GM21576 (cell line): ENCODE results near the gene ARPC4.
"Not testable (repeated sequence)": the region's sequence is repeated elsewhere in the genome, so short reads cannot be mapped to it uniquely, and the experiment has no call there.

Experiments
- ATAC-seq: cut with Tn5 transposase; IDR thresholded peaks from one replicate; pipeline ENCODE4 v1.9.1; 2021; ENCODE audit warnings: mild to moderate bottlenecking, moderate library complexity; ENCODE audit not compliant: unreplicated experiment

Gene ARPC4

GRCh38 chr3:9848860-9849259 is 56.0 kb downstream of the ARPC4 start:
- ATAC-seq, result not testable (repeated sequence)

DNA sequence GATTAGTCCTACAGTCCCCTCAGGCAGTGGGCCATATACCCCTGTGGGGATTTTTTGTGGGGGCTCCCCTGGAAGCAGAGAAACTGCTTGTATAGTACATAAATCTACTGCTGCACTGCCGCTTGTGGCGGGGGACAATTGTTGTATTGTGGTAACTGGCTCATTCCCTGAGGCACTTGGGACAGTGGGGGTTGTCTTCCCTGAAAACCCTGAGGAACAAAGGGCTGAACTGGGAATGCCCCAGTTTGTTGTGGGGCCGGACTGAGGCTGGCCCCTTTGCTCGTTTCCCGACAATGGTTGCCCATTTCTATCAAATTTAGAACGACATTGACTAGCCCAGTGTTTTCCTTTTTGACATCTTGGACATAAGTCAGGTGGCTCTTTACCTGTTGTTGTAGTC is 58.5 kb downstream of the ARPC4 start:
- not testable (repeated sequence) for ATAC-seq

DNA sequence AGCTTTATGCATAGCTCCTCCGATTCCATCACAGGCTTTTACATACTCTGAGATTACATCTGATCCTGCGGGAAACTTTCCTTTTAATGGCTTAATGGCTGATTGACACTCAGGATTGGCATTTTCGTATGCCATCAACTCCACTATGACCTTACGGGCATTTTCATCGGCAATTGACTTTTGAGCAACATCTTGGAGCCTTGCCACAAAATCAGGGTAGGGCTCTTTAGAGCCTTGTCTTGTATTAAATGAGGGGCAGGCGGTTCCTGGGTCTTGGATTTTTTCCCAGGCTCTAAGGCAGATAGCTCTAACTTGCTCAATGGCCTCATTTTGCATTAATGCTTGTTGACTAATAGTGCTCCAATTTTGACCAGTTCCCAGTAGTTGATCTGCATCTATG is 59.0 kb downstream of the ARPC4 start:
- not testable (repeated sequence) for ATAC-seq

DNA sequence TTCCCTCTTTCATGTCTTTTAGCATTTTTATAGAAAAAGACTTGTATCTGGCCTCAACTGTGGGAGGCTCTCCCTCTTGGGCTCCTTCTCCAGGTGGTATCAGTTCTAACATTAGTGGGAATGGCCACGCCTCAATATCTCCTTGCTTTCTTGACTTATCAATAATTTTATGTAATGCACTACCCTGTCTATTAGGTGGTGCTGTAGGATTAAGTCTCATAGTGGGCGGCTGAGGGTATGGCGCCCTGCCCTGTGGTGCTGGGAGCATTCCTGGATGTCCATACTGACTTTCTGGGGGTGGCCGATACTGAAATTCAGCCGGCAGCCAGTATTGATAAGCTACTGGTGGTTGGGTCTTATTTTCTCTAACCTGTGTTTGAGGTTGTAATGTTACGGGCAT is 59.6 kb downstream of the ARPC4 start:
- no peak for ATAC-seq

DNA sequence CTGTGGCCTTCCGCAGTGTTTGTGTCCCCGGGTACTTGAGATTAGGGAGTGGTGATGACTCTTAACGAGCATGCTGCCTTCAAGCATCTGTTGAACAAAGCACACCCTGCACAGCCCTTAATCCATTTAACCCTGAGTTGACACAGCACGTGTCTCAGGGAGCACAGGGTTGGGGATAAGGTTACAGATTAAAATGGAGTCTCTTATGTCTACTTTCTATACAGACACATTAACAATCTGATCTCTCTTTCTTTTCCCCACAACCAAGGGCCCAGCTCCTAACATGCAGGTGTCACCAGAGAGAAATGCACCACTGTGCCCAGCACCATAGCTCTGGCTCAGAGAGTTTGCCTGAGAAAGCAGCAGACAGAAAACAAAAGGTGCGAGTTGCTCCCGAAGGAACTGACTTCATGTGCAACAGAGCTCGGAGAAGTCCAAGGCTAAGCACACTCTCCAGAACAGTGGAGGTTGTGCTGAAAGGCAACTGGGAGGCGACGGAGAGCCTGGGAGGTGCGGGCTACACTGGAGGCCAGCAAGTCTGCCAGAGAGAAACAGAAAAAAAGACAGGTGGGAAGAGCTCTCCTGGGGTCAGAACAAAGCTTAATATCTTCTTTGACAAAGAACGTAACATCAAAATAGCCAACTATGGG is 61.5 kb downstream of the ARPC4 start:
- ATAC-seq, result not testable (repeated sequence)

DNA sequence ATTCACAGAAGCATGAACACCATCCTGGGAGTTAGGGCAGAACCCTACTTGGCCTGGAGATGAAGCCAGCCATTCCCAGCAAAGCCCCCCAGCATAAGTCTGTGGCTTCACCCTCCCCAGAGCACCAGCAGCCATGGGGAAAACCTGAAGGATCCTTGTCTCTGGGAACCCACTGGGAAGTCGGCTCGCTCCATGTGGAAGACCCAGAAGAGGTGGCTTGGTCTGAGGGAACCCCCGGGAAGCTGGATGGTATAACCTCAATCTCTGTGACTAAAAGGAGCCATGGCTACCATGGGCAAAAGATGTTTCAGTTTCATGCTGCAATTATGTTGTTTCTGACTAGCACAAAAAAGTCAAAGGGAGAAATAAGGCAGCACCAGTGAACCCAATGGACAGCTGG is 62.7 kb downstream of the ARPC4 start:
- ATAC-seq, result no peak
